ENCODE data around the gene TNNI2.

The TNNI2 gene

GRCh38 chr11:1834779-1835670 is 3.8 kb upstream of the TNNI2 start, which contains the start of gene SYT8:
SYT8 (plus strand) TSS chr11:1834990; CDS start chr11:1835106, 116 bp downstream.
- no peak for DNase-seq (ENCODE audit: low read depth)

- DNase-seq (ENCODE audit: low read depth): no peak
Observed at GRCh38 chr11:1835671-1836010, 3.1 kb upstream of the TNNI2 start.

DNA sequence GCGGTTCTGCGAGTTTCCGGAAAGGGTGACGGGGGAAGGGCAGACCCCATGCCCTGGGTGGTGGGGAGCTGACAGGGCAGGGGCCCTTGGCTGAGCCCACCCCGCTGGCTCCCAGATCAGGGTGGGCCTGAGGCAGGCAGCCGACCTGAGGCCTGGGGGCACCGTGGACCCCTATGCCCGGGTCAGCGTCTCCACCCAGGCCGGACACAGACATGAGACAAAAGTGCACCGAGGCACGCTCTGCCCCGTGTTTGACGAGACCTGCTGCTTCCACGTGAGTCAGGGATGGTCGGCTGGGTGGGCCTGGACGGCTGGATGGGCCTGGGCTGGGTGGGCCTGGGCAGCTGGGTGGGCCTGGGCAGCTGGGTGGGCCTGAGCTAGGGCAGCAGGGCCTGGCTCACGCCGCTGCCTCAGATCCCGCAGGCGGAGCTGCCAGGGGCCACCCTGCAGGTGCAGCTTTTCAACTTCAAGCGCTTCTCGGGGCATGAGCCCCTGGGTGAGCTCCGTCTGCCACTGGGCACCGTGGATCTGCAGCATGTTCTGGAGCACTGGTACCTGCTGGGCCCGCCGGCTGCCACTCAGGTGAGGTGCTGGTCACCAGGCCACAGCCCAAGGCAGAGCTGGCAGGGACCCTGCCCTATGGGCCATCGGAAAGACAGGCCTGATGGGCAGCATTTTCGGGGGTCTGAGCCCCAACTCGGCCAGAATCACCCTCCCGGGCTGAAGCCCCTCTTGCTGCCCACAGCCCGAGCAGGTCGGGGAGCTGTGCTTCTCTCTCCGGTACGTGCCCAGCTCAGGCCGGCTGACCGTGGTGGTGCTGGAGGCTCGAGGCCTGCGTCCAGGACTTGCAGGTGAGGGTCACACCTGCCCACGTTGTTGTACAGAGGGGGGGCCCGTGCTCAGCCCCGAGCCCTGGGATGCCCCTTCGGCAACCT is 2.5 kb upstream of the TNNI2 start:
- DNase-seq (ENCODE audit: low read depth): no peak

- DNase-seq (ENCODE audit: low read depth): peak; percentile 69
Observed at GRCh38 chr11:1837171-1838076, 1.4 kb upstream of the TNNI2 start.

- no peak for DNase-seq (ENCODE audit: low read depth)
Observed at GRCh38 chr11:1838077-1838425, 730 bp upstream of the TNNI2 start.

GRCh38 chr11:1839204-1839923 is 583 bp downstream of the TNNI2 start:
- no peak for DNase-seq (ENCODE audit: low read depth)

- DNase-seq (ENCODE audit: low read depth): no peak
Observed at GRCh38 chr11:1839924-1840779, 1.4 kb downstream of the TNNI2 start.

DNA sequence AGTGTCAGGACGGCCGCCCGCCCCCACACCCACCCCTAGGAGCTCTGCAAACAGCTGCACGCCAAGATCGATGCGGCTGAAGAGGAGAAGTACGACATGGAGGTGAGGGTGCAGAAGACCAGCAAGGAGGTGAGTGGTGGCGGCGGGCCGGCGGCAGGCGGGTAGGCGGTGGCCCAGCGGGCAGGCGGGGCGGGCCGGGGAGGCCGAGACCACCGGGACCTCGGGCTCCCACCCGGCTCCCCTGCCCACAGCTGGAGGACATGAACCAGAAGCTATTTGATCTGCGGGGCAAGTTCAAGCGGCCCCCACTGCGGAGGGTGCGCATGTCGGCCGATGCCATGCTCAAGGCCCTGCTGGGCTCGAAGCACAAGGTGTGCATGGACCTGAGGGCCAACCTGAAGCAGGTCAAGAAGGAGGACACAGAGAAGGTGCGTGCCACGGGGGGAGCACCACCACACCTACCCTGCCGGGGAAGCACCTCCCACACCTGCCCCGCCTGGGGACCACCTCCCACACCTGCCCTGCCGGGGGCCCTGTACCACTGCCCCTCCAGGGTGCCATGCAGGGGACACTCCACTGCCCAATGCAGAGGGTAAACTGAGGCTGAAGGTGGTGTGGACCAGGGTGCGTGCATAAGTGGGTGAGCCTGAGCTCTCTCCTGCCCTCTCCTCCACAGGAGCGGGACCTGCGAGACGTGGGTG is 2.1 kb downstream of the TNNI2 start:
- DNase-seq (ENCODE audit: low read depth): no peak

DNA sequence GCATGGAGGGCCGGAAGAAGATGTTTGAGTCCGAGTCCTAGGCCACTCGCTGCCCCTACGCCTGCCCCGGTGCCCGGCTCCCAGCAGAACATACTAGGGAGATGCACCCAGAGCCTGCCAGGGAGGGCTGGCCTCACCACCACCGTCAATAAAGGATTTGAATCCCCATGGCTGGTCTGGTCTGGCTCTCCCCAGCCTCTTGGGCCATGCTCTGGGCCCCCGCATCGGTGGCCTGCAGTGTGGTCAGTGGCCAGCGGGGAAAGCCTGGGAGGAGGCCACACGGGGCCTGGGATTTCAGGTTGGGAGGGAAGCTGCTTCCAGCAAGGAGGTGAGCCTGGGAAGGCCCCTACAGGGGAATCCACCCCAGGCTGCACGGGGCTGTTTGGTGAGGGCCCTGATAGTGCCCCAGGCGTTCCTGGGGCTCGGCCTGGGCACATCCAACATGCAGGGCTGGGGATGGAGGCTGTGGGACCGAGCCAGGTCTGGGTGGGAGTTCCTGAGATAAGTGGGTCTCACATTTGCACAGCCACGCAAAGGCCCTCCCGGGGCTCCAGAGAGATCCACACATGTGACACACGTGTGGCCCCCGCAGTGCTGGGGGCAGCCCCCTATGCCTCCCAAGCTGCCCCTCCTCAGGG is 2.8 kb downstream of the TNNI2 start:
- DNase-seq (ENCODE audit: low read depth): no peak

- DNase-seq (ENCODE audit: low read depth): no peak
Observed at GRCh38 chr11:1842149-1843097, 3.6 kb downstream of the TNNI2 start.

DNA sequence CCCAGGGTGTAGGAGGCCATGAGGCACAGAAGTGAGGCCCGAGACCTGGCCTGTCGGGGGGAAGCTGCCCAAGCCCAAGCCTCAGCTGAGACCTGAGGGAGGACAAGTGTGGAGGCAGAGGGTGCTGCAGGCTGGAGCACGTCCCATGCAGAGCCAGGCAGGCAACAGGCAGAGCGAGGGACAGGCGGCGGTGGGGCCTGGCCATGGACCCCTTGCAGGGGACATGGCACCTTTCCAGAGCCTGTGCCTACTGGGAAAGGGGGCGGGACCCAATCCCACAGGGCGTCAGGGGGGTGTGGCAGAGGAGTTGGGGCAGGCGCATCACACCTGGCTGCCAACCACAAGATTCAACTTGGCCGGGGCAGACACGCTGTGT is 4.3 kb downstream of the TNNI2 start:
- no peak for DNase-seq (ENCODE audit: low read depth)

- no peak for DNase-seq (ENCODE audit: low read depth)
Observed at GRCh38 chr11:1843796-1844195, 5.0 kb downstream of the TNNI2 start.

- peak; percentile 32 for DNase-seq (ENCODE audit: low read depth)
Observed at GRCh38 chr11:1844221-1845094, 5.7 kb downstream of the TNNI2 start.

GRCh38 chr11:1845095-1845429 is 6.3 kb downstream of the TNNI2 start:
- no peak for DNase-seq (ENCODE audit: low read depth)

GRCh38 chr11:1845561-1846452 is 7.0 kb downstream of the TNNI2 start:
- DNase-seq (ENCODE audit: low read depth): no peak

GRCh38 chr11:1846453-1846932 is 7.7 kb downstream of the TNNI2 start:
- no peak for DNase-seq (ENCODE audit: low read depth)
